H1 (cell line): ENCODE data around the gene BCAS1. TPM values are rescaled to one million over a fixed set of nuclear protein-coding genes. Genes with fewer than 3 reads are reported as not detected.

Experiments used
- RXRA ChIP-seq: IDR thresholded peaks from 2 replicates; pipeline ENCODE4 v1.6.1; 2011; ENCODE audit warnings: low read depth, mild to moderate bottlenecking, low read length, moderate library complexity; ENCODE audit not compliant: insufficient read depth
- polyA plus RNA-seq, 7 experiments: library from polyadenylated mRNA; depleted of rRNA in 3 of 7; stranded (reverse) in 5 of 7; unstranded in 2 of 7; fragments of >200 nt in 5 of 7; fragments of 200-250 nt in 2 of 7; gene quantifications; 1 replicate in 5 of 7; 2 replicates in 1 of 7; 4 replicates in 1 of 7; pipeline versions ENCODE4 v1.2.1 to v1.2.3, GENCODE V29; 2011 to 2013; ENCODE audit warnings: missing spikeins in 2 of 7, mixed read lengths in 2 of 7
- total RNA-seq: library from RNA; stranded (reverse); fragmentation: NEBNext Ultra II Directional; extraction: Animal tissue kit (Norgen Biotek cat#: 25700); gene quantifications from 2 replicates; pipeline ENCODE4 v1.2.1, GENCODE V29; 2021
- TF ChIP-seq, protein P1 (sequence below): fragments of 300-600 bp; sonication (generic); IDR thresholded peaks from 2 replicates; pipeline ENCODE4 v1.7.1; 2012; ENCODE audit warnings: low read length, moderate library complexity, mild to moderate bottlenecking, inconsistent platforms; ENCODE audit not compliant: insufficient replicate concordance

Gene BCAS1
- total and polyA plus RNA-seq, 2 of the 8 experiments (the other 6 are each of a cell fraction or from before 2014, with no cell fraction given), result 0.06 to 0.19 TPM

DNA sequence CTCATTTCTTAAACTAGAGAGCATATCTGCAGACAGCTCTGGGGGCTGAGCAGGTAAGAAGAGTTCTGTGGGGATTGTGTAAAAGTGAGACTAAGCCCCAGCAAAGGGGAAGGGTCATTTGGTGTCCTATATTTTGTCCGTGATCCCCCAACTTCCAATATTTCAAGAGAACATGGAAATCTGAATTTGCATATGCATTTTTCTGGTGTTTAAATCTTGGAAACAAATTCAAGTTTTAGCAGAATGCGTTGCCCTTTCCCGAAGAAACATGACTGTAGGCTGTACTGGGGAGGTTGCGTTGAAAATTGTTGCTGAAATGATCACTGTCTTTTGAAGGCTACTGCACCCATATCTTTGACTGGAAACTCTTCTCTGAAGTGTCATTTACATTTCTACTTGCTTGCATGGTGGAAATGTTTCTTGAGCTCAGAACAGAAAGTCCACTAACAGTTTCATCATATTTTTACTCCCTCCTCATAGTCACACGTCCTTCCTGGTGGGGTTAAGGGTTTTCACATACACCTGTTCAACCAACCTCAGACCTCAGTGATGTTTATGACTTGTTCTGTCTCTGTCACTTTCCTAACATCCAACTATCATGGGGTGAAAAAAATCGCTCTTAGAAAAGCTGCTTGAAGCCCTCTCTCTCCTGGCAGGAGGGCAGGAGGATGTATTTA, 140.3 kb downstream of the BCAS1 start (continued):
- TF ChIP-seq, protein P1, sequence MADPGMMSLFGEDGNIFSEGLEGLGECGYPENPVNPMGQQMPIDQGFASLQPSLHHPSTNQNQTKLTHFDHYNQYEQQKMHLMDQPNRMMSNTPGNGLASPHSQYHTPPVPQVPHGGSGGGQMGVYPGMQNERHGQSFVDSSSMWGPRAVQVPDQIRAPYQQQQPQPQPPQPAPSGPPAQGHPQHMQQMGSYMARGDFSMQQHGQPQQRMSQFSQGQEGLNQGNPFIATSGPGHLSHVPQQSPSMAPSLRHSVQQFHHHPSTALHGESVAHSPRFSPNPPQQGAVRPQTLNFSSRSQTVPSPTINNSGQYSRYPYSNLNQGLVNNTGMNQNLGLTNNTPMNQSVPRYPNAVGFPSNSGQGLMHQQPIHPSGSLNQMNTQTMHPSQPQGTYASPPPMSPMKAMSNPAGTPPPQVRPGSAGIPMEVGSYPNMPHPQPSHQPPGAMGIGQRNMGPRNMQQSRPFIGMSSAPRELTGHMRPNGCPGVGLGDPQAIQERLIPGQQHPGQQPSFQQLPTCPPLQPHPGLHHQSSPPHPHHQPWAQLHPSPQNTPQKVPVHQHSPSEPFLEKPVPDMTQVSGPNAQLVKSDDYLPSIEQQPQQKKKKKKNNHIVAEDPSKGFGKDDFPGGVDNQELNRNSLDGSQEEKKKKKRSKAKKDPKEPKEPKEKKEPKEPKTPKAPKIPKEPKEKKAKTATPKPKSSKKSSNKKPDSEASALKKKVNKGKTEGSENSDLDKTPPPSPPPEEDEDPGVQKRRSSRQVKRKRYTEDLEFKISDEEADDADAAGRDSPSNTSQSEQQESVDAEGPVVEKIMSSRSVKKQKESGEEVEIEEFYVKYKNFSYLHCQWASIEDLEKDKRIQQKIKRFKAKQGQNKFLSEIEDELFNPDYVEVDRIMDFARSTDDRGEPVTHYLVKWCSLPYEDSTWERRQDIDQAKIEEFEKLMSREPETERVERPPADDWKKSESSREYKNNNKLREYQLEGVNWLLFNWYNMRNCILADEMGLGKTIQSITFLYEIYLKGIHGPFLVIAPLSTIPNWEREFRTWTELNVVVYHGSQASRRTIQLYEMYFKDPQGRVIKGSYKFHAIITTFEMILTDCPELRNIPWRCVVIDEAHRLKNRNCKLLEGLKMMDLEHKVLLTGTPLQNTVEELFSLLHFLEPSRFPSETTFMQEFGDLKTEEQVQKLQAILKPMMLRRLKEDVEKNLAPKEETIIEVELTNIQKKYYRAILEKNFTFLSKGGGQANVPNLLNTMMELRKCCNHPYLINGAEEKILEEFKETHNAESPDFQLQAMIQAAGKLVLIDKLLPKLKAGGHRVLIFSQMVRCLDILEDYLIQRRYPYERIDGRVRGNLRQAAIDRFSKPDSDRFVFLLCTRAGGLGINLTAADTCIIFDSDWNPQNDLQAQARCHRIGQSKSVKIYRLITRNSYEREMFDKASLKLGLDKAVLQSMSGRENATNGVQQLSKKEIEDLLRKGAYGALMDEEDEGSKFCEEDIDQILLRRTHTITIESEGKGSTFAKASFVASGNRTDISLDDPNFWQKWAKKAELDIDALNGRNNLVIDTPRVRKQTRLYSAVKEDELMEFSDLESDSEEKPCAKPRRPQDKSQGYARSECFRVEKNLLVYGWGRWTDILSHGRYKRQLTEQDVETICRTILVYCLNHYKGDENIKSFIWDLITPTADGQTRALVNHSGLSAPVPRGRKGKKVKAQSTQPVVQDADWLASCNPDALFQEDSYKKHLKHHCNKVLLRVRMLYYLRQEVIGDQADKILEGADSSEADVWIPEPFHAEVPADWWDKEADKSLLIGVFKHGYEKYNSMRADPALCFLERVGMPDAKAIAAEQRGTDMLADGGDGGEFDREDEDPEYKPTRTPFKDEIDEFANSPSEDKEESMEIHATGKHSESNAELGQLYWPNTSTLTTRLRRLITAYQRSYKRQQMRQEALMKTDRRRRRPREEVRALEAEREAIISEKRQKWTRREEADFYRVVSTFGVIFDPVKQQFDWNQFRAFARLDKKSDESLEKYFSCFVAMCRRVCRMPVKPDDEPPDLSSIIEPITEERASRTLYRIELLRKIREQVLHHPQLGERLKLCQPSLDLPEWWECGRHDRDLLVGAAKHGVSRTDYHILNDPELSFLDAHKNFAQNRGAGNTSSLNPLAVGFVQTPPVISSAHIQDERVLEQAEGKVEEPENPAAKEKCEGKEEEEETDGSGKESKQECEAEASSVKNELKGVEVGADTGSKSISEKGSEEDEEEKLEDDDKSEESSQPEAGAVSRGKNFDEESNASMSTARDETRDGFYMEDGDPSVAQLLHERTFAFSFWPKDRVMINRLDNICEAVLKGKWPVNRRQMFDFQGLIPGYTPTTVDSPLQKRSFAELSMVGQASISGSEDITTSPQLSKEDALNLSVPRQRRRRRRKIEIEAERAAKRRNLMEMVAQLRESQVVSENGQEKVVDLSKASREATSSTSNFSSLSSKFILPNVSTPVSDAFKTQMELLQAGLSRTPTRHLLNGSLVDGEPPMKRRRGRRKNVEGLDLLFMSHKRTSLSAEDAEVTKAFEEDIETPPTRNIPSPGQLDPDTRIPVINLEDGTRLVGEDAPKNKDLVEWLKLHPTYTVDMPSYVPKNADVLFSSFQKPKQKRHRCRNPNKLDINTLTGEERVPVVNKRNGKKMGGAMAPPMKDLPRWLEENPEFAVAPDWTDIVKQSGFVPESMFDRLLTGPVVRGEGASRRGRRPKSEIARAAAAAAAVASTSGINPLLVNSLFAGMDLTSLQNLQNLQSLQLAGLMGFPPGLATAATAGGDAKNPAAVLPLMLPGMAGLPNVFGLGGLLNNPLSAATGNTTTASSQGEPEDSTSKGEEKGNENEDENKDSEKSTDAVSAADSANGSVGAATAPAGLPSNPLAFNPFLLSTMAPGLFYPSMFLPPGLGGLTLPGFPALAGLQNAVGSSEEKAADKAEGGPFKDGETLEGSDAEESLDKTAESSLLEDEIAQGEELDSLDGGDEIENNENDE, result no peak
- TF ChIP-seq RXRA, result no peak
